HG03060 (cell line): ENCODE measurements around the gene DUXA.

ENCODE experiments used
- ATAC-seq: cut with Tn5 transposase; IDR thresholded peaks from one replicate; pipeline ENCODE4 v1.9.1; 2021; ENCODE audit warnings: low read depth, moderate number of reproducible peaks; ENCODE audit not compliant: unreplicated experiment

The DUXA gene

GRCh38 chr19:57106722-57107235 is 60.5 kb downstream of the DUXA start:
- no peak for ATAC-seq

GRCh38 chr19:57105976-57106721 is 61.1 kb downstream of the DUXA start:
- no peak for ATAC-seq
